Measurements from ENCODE around the gene BRK1. TPM values are rescaled to one million over a fixed set of nuclear protein-coding genes. Genes with fewer than 3 reads are reported as not detected.
"Not testable (repeated sequence)": the region's sequence is repeated elsewhere in the genome, so short reads cannot be mapped to it uniquely, and the experiment has no call there.

BRK1 gene
- total RNA-seq, 5 donors from 2014 or later (not counting 1 experiment from before 2014, with no cell fraction given): 53.9 to 74.9 (median 60.9) TPM

DNA sequence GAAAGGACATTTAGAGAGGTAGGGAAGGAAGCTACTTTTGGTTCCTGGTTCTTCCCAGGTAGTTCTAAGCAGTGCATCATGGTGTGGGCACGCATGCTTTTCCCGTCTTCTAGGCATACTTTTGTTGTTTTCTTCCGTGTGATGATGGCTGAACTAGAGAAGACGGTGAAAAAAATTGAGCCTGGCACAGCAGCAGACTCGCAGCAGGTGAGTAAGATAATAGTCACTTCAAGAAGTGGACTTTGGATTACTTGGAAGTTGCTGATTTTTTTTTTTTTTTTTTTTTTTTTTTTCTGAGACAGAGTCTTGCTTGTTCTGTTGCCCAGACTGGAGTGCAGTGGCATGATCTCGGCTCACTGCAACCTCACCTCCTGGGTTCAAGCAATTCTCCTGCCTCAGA, 25.3 kb upstream of the BRK1 start:
- Mint-ChIP-seq H3K27me3 (no peaks in the 10 kb centered on the region), H3K27ac (no peak overlapping the region), H3K36me3 (peaks cover 30% of the 10 kb centered on the region), H3K4me3 (no peak overlapping the region), H3K9me3 (no peaks in the 10 kb centered on the region), H3K4me1 (no peaks in the 10 kb centered on the region)
- ATAC-seq (replicated peaks in 1 of 4) (no peak), DNase-seq (no peak)
- Histone ChIP-seq H3K36me3 (ENCODE audit: control insufficient read depth in 2 of 2, extremely low read depth in 1 of 2, insufficient read depth in 1 of 2, low read length in 1 of 2) (peaks cover 6 to 15% of the 10 kb centered on the region in 2 donors), H3K9me3 (no peaks in the 10 kb centered on the region), H3K27ac (ENCODE audit: low read length) (no peak overlapping the region), H3K4me3 (ENCODE audit: control insufficient read depth in 1 of 2, extremely low read depth in 1 of 2, low read length in 1 of 2) (no peak overlapping the region), H3K27me3 (replicated peaks in 1 of 2; ENCODE audit: control insufficient read depth in 2 of 2, extremely low read depth in 1 of 2, insufficient read depth in 2 of 2, low read length in 1 of 2) (no peaks in the 10 kb centered on the region), H3K4me1 (ENCODE audit: control insufficient read depth in 1 of 2, extremely low read depth in 1 of 2, insufficient read depth in 2 of 2, low read length in 2 of 2) (no peaks in the 10 kb centered on the region)
- WGBS (ENCODE audit: insufficient coverage): 100% methylated on average over 3 of the region's 6 CpGs
- ChIA-PET POLR2A (no interaction called here), CTCF (interaction anchor here in 1 of 2 donors (0.7 kb wide), 1 partner anchor 160 kb away, joined by 8 read pairs; no protein-coding TSS in a partner anchor)

DNA sequence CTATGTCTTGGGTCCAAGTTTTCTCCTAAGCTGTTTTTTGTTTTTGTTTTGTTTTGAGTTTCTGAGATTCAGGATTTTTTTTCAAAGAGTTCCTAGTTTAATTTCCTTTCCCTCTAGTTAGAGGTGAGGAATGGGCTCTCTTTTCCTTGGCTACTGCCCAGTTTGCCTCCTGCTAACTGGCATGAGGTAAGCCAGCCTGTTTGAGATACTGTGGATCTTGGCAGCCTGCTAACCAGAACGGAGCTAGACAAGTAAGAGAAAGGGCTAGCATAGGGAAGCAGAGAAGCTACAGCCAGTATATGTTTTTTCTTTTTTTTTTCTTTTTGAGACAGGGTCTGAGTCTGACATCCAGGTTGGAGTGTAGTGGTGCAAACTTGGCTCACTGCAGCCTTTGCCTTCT, 24.7 kb upstream of the BRK1 start:
- DNase-seq; H3K9me3 ChIP-seq; ATAC-seq (replicated peaks in 1 of 4); H3K27me3 ChIP-seq (replicated peaks in 1 of 2; ENCODE audit: control insufficient read depth in 2 of 2, extremely low read depth in 1 of 2, insufficient read depth in 2 of 2, low read length in 1 of 2); H3K27ac ChIP-seq (ENCODE audit: low read length); H3K4me1 Mint-ChIP-seq; H3K4me3 ChIP-seq (ENCODE audit: control insufficient read depth in 1 of 2, extremely low read depth in 1 of 2, low read length in 1 of 2); H3K27ac Mint-ChIP-seq; H3K4me1 ChIP-seq (ENCODE audit: control insufficient read depth in 1 of 2, extremely low read depth in 1 of 2, insufficient read depth in 2 of 2, low read length in 2 of 2); H3K9me3 Mint-ChIP-seq; POLR2A ChIA-PET; H3K27me3 Mint-ChIP-seq; H3K4me3 Mint-ChIP-seq: not testable (repeated sequence)
- CTCF ChIA-PET: interaction anchor here in 1 of 2 donors (0.7 kb wide), 1 partner anchor 160 kb away, joined by 8 read pairs; no protein-coding TSS in a partner anchor
- no CpG with 5 or more reads among the region's 1 CpG for WGBS (ENCODE audit: insufficient coverage)
- H3K36me3 Mint-ChIP-seq: peaks cover 30% of the 10 kb centered on the region
- H3K36me3 ChIP-seq (ENCODE audit: control insufficient read depth in 2 of 2, extremely low read depth in 1 of 2, insufficient read depth in 1 of 2, low read length in 1 of 2): peaks cover 6 to 15% of the 10 kb centered on the region in 2 donors

DNA sequence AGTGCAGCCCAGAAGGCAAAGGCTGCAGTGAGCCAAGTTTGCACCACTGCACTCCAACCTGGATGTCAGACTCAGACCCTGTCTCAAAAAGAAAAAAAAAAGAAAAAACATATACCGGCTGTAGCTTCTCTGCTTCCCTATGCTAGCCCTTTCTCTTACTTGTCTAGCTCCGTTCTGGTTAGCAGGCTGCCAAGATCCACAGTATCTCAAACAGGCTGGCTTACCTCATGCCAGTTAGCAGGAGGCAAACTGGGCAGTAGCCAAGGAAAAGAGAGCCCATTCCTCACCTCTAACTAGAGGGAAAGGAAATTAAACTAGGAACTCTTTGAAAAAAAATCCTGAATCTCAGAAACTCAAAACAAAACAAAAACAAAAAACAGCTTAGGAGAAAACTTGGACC, 24.1 kb upstream of the BRK1 start:
- WGBS (ENCODE audit: insufficient coverage): no CpG with 5 or more reads among the region's 2 CpGs
- H3K4me3 Mint-ChIP-seq; H3K4me1 ChIP-seq (ENCODE audit: control insufficient read depth in 1 of 2, extremely low read depth in 1 of 2, insufficient read depth in 2 of 2, low read length in 2 of 2); H3K4me1 Mint-ChIP-seq; H3K27ac Mint-ChIP-seq; H3K9me3 ChIP-seq; H3K27me3 Mint-ChIP-seq; ATAC-seq (replicated peaks in 1 of 4); POLR2A ChIA-PET; DNase-seq; H3K4me3 ChIP-seq (ENCODE audit: control insufficient read depth in 1 of 2, extremely low read depth in 1 of 2, low read length in 1 of 2); H3K9me3 Mint-ChIP-seq; H3K27ac ChIP-seq (ENCODE audit: low read length); H3K27me3 ChIP-seq (replicated peaks in 1 of 2; ENCODE audit: control insufficient read depth in 2 of 2, extremely low read depth in 1 of 2, insufficient read depth in 2 of 2, low read length in 1 of 2): not testable (repeated sequence)
- peaks cover 6 to 19% of the 10 kb centered on the region in 2 donors for H3K36me3 ChIP-seq (ENCODE audit: control insufficient read depth in 2 of 2, extremely low read depth in 1 of 2, insufficient read depth in 1 of 2, low read length in 1 of 2)
- CTCF ChIA-PET: interaction anchor here in 1 of 2 donors (0.6 kb wide), 1 partner anchor 638 kb away, joined by 4 read pairs; no protein-coding TSS in a partner anchor
- H3K36me3 Mint-ChIP-seq: peaks cover 31% of the 10 kb centered on the region

DNA sequence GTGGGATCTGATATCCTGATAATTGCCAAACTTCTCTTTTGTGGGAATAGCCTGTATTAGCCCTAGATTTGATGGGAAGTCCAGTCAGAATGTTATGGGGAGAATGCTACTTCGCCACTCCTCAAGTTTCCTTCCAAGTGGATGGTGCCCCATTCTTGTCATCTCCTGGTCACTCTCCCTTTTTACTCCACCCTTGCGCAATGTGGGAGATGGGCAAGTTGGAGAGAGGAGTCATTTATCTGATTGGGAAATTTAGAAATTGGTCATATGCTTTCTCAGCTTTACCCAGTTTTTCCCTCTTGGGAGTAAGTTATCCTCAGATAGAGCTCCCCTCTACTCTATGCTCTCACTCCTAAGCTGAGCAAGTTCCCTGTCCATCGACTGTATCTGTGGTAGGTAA, 21.8 kb upstream of the BRK1 start:
- Mint-ChIP-seq H3K36me3 (peaks cover 31% of the 10 kb centered on the region), H3K4me3 (no peak overlapping the region), H3K4me1 (no peaks in the 10 kb centered on the region), H3K9me3 (no peaks in the 10 kb centered on the region), H3K27ac (no peak overlapping the region), H3K27me3 (no peaks in the 10 kb centered on the region)
- no peaks in the 10 kb centered on the region for H3K27me3 ChIP-seq (replicated peaks in 1 of 2; ENCODE audit: control insufficient read depth in 2 of 2, extremely low read depth in 1 of 2, insufficient read depth in 2 of 2, low read length in 1 of 2)
- H3K4me1 ChIP-seq (ENCODE audit: control insufficient read depth in 1 of 2, extremely low read depth in 1 of 2, insufficient read depth in 2 of 2, low read length in 2 of 2): no peaks in the 10 kb centered on the region
- no peaks in the 10 kb centered on the region for H3K9me3 ChIP-seq
- ATAC-seq (replicated peaks in 1 of 4): no peak
- H3K36me3 ChIP-seq (ENCODE audit: control insufficient read depth in 2 of 2, extremely low read depth in 1 of 2, insufficient read depth in 1 of 2, low read length in 1 of 2): peaks cover 0 to 19% of the 10 kb centered on the region in 2 donors
- H3K27ac ChIP-seq (ENCODE audit: low read length): no peak overlapping the region
- ChIA-PET POLR2A (no interaction called here), CTCF (interaction anchor here in 1 of 2 donors (0.6 kb wide), 1 partner anchor 9 kb away, joined by 4 read pairs; no protein-coding TSS in a partner anchor)
- no CpG with 5 or more reads among the region's 3 CpGs for WGBS (ENCODE audit: insufficient coverage)
- no peak for DNase-seq
- no peak overlapping the region for H3K4me3 ChIP-seq (ENCODE audit: control insufficient read depth in 1 of 2, extremely low read depth in 1 of 2, low read length in 1 of 2)

DNA sequence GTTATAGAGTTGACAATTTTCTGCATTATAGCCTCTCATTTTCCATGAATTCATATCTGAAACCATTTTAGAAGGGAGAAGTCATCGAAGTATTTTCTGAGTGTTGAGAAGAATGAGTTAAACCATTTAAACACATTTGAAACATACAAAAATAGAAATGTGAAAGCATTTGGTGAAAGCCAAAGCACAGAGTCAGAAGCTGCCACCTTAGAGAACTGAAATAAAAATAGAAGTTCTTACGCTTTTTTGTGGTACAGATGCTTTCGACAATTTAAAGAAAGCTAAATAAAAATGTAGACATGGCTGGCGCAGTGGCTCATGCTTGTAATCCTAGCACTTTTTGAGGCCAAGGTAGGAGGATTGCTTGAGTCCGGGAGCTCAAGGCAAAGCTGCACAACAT, 16.4 kb upstream of the BRK1 start:
- H3K36me3 ChIP-seq (ENCODE audit: control insufficient read depth in 2 of 2, extremely low read depth in 1 of 2, insufficient read depth in 1 of 2, low read length in 1 of 2): peaks cover 0 to 4% of the 10 kb centered on the region in 2 donors
- 88% methylated on average over 2 of the region's 5 CpGs for whole genome bisulfite sequencing (ENCODE audit: insufficient coverage)
- Mint-ChIP-seq H3K36me3 (peaks cover 14% of the 10 kb centered on the region), H3K9me3 (no peaks in the 10 kb centered on the region), H3K27me3 (no peaks in the 10 kb centered on the region), H3K27ac (no peak overlapping the region), H3K4me1 (no peaks in the 10 kb centered on the region), H3K4me3 (no peak overlapping the region)
- H3K27ac ChIP-seq (ENCODE audit: low read length): no peak overlapping the region
- no peak for ATAC-seq (replicated peaks in 1 of 4)
- POLR2A ChIA-PET: no interaction called here
- no peak for DNase-seq
- H3K4me1 ChIP-seq (ENCODE audit: control insufficient read depth in 1 of 2, extremely low read depth in 1 of 2, insufficient read depth in 2 of 2, low read length in 2 of 2): no peaks in the 10 kb centered on the region
- CTCF ChIA-PET: no interaction called here
- H3K4me3 ChIP-seq (ENCODE audit: control insufficient read depth in 1 of 2, extremely low read depth in 1 of 2, low read length in 1 of 2): no peak overlapping the region
- no peaks in the 10 kb centered on the region for H3K27me3 ChIP-seq (replicated peaks in 1 of 2; ENCODE audit: control insufficient read depth in 2 of 2, extremely low read depth in 1 of 2, insufficient read depth in 2 of 2, low read length in 1 of 2)
- H3K9me3 ChIP-seq: no peaks in the 10 kb centered on the region

DNA sequence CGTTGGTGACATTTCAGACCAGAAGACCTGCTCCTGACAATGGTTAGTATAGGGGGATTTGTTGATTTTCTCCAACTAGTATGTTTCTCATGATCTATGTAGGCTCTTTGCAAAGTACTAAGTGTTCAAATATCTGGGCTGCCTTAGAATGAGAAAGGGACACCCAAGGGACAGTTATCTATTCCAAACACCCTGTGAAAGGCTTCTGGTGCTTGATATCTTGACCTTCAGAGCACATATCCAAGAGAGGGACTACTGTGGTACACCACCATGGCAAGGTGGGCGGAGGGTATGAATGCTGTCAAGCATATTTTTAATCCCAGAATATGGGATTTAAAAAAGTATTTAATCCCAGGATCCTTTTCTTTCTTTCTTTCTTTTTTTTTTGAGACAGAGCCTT, 8.6 kb upstream of the BRK1 start:
- no peak for ATAC-seq (replicated peaks in 1 of 4)
- Histone ChIP-seq H3K36me3 (ENCODE audit: control insufficient read depth in 2 of 2, extremely low read depth in 1 of 2, insufficient read depth in 1 of 2, low read length in 1 of 2) (no peaks in the 10 kb centered on the region), H3K4me3 (ENCODE audit: control insufficient read depth in 1 of 2, extremely low read depth in 1 of 2, low read length in 1 of 2) (no peak overlapping the region), H3K27me3 (replicated peaks in 1 of 2; ENCODE audit: control insufficient read depth in 2 of 2, extremely low read depth in 1 of 2, insufficient read depth in 2 of 2, low read length in 1 of 2) (no peaks in the 10 kb centered on the region), H3K27ac (ENCODE audit: low read length) (no peak overlapping the region), H3K9me3 (no peaks in the 10 kb centered on the region), H3K4me1 (ENCODE audit: control insufficient read depth in 1 of 2, extremely low read depth in 1 of 2, insufficient read depth in 2 of 2, low read length in 2 of 2) (no peaks in the 10 kb centered on the region)
- Mint-ChIP-seq H3K9me3 (no peaks in the 10 kb centered on the region), H3K4me3 (no peak overlapping the region), H3K27ac (no peak overlapping the region), H3K36me3 (no peaks in the 10 kb centered on the region), H3K27me3 (no peaks in the 10 kb centered on the region), H3K4me1 (no peaks in the 10 kb centered on the region)
- no peak for DNase-seq
- no CpG with 5 or more reads among the region's 2 CpGs for WGBS (ENCODE audit: insufficient coverage)
- ChIA-PET CTCF (no interaction called here), POLR2A (no interaction called here)

DNA sequence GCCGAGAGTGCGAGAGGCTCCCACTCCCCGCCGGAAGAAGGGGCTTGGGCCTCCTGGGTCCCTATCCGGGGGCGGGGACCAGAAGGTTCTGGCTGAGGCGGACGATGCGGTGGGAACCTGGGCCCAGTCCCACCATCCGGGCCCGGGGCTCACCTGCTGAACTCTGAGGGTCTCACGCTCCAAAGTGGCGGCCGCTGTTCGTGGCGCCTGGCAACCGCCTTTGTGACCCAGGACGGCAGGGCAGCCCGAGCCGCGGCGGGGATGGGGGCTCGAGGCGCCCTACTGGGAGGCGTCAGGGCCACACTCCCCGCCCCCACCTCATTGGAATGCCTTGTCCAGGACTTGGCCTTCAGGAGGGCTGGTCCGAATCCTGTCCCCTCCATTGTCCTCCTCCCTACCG, 7.4 kb upstream of the BRK1 start, which contains the start of gene FANCD2OS:
TSS of gene FANCD2OS (minus strand) at position 165 of the 400 bp plus-strand sequence. CDS start 3,481 bp downstream, outside the sequence.
- H3K9me3 ChIP-seq: no peaks in the 10 kb centered on the region
- 96% methylated on average over 26 of the region's 28 CpGs for WGBS (ENCODE audit: insufficient coverage)
- POLR2A ChIA-PET: no interaction called here

More for the DNA sequence above, 7.4 kb upstream of the BRK1 start, which contains the start of gene FANCD2OS:
- Histone ChIP-seq H3K4me1 (ENCODE audit: control insufficient read depth in 1 of 2, extremely low read depth in 1 of 2, insufficient read depth in 2 of 2, low read length in 2 of 2) (no peaks in the 10 kb centered on the region), H3K27me3 (replicated peaks in 1 of 2; ENCODE audit: control insufficient read depth in 2 of 2, extremely low read depth in 1 of 2, insufficient read depth in 2 of 2, low read length in 1 of 2) (no peaks in the 10 kb centered on the region), H3K4me3 (ENCODE audit: control insufficient read depth in 1 of 2, extremely low read depth in 1 of 2, low read length in 1 of 2) (no peak within 1 kb of the TSS), H3K27ac (ENCODE audit: low read length) (no peak within 1 kb of the TSS), H3K36me3 (ENCODE audit: control insufficient read depth in 2 of 2, extremely low read depth in 1 of 2, insufficient read depth in 1 of 2, low read length in 1 of 2) (no peaks in the 10 kb centered on the region)
- H3K4me1 Mint-ChIP-seq: no peaks in the 10 kb centered on the region
- no peak within 1 kb of the TSS for H3K4me3 Mint-ChIP-seq
- H3K9me3 Mint-ChIP-seq: no peaks in the 10 kb centered on the region
- DNase-seq (no peak), ATAC-seq (replicated peaks in 1 of 4) (no peak)
- no peaks in the 10 kb centered on the region for H3K27me3 Mint-ChIP-seq
- CTCF ChIA-PET: no interaction called here
- no peaks in the 10 kb centered on the region for H3K36me3 Mint-ChIP-seq
- no peak within 1 kb of the TSS for H3K27ac Mint-ChIP-seq

All from T-cell (primary cell).